GM12864 (cell line): ENCODE measurements around the gene NCBP2.

Experiments used
- DNase-seq: peaks from one replicate; pipeline ENCODE4 v3.0.0-alpha.2; 2011; ENCODE audit warnings: low read depth
- H3K4me3 ChIP-seq: 2 replicates; pipeline ENCODE4 v1.5.1; 2011; ENCODE audit warnings: mild to moderate bottlenecking, low read depth, low read length, control low read depth
- TF ChIP-seq, protein P1 (sequence below): IDR thresholded peaks from 2 replicates; pipeline ENCODE4 v1.5.1; 2011; ENCODE audit warnings: low read depth, mild to moderate bottlenecking, moderate library complexity, low read length, control low read depth, inconsistent platforms; ENCODE audit errors: missing control alignments

NCBP2 gene

DNA sequence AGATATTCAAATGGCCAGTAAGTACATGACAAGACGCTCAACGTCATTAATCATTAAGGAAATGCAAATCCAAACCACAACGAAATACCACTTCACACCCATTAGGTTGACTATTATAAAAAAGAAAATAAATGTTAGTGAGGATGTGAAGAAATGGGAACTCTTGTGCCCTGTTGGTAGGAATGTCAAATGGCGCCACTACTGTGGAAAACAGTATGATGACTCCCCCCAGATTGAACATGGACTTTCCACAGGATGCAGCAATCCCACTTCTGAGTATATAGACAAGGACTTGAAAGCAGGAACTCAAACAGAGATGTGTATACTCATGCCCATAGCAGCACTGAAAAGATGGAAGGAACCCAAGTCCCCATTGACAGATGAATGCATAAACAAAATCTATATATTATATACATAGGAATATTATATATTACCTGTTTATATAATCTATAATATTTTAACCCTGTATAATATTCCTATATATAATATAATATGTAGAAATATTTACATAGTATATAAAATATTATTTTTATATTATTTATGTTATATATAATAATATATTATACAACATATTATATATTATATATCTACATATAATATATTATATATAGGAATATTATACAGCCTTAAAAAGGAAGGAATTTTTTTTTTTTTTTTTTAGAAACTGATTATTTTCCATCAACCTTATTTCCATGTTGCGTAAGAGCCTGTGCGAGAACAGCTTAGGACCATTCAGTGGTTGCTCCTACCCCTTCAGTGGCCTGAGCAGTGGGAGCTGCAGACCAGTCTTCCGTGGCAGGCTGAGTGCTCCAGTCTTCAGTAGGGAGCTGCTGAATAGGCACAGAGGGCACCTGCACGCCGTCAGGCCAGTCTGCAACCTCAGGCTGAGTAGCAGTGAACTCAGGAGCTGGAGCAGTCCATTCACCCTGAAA, 43.9 kb upstream of the NCBP2 start:
- TF ChIP-seq, protein P1, sequence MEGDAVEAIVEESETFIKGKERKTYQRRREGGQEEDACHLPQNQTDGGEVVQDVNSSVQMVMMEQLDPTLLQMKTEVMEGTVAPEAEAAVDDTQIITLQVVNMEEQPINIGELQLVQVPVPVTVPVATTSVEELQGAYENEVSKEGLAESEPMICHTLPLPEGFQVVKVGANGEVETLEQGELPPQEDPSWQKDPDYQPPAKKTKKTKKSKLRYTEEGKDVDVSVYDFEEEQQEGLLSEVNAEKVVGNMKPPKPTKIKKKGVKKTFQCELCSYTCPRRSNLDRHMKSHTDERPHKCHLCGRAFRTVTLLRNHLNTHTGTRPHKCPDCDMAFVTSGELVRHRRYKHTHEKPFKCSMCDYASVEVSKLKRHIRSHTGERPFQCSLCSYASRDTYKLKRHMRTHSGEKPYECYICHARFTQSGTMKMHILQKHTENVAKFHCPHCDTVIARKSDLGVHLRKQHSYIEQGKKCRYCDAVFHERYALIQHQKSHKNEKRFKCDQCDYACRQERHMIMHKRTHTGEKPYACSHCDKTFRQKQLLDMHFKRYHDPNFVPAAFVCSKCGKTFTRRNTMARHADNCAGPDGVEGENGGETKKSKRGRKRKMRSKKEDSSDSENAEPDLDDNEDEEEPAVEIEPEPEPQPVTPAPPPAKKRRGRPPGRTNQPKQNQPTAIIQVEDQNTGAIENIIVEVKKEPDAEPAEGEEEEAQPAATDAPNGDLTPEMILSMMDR: no peak
- no peak overlapping the region for H3K4me3 ChIP-seq
- no peak for DNase-seq

DNA sequence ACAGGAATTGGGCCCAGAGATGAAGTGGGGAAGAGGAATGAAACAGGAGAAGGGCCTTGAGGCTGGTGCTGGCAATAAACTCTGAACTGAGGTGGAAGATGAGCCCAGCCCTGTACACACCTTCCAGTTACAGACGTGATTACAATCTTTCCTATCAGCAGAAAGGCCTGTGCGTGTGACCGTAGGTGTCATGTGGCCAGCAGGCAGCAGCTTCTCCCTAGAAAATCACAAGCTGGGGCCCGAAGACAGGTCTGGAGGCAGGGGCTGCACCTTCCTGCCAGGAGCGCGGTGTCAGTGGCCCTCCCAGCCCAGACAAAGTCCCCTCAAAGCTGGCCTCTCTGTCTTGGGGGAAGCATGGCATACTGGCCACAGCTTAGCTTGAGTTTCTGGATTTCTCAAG, 43.0 kb upstream of the NCBP2 start:
- DNase-seq: no peak
- TF ChIP-seq, protein P1: no peak
- H3K4me3 ChIP-seq: no peak overlapping the region

DNA sequence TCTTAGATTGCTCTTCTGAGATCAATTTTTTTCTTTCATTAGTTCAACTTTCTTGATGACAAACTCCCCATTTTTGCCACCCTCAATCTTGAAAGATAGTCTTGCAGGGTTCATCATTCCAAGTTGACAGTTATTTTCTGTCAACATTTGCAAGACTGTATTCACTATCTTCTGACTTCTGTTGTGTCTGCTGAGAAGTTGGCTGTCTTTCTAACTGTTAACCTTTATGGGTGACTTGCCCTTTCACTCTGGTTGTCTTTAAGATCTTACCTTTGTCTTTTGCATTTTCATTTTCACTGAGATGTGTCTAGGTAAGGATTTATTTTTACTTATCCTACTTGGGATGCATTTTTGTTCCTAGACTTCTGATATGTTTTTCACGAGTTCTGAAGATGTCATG, 40.9 kb upstream of the NCBP2 start:
- TF ChIP-seq, protein P1: no peak
- no peak overlapping the region for H3K4me3 ChIP-seq
- DNase-seq: no peak

DNA sequence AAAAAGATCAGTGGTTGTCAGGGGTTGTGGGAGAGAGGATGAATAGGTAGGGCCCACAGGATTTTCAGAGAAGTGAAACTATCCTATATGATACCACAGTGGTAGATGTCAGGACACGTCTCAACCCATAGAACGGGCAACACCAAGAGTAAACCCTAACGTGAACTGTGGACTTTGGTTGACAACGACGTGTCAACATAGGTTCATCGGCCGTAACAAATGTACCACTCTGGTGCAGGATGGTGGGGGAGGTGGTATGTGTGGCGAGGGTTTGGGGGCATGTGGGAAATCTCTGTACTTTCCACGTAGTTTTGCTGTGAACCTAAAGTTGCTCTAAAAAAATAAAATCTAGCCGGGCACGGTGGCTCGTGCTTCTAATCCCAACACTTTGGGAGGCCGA, 39.3 kb upstream of the NCBP2 start:
- TF ChIP-seq, protein P1: no peak
- no peak for DNase-seq
- H3K4me3 ChIP-seq: no peak overlapping the region

DNA sequence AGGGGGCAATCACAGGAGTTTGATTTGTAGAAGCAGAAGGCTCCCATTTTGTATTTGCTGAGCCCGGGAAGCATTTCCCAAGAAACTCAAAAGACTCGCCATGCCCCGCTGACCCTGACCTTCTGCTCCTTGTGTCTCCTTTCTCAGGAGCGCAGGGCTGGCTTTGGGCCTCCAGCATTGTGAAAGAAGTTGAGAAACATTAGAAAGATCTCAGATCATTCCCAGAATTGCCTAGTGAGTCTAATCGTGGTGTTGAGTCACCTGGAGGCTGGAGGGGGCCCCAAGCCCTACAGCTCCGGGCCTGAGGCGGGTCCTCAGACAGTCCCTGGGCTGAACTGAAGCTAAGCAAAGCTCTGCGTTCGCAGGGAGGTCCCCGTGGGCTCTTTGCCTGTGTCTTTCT, 37.2 kb upstream of the NCBP2 start:
- DNase-seq: no peak
- no peak overlapping the region for H3K4me3 ChIP-seq
- TF ChIP-seq, protein P1: no peak

DNA sequence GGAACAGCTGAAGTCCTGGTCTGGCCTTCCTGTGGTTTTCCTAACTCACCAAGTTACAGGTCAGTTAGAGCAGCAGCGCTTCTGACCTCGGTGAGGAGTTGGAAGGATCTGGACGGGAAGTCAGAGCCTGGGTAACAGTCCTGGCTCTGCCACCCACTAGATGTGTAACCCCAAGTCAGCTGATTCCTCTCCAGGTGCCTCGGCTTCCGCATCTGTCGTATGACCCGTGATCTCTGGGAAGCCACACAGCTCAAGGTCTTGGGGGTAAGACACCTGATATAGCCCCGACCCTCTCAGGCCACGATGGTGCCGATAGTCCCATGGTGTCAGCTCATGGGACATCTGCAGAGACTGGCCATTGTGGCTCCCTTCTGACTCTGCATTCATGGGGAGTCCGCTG, 34.6 kb upstream of the NCBP2 start:
- TF ChIP-seq, protein P1: no peak
- H3K4me3 ChIP-seq: no peak overlapping the region
- DNase-seq: no peak

DNA sequence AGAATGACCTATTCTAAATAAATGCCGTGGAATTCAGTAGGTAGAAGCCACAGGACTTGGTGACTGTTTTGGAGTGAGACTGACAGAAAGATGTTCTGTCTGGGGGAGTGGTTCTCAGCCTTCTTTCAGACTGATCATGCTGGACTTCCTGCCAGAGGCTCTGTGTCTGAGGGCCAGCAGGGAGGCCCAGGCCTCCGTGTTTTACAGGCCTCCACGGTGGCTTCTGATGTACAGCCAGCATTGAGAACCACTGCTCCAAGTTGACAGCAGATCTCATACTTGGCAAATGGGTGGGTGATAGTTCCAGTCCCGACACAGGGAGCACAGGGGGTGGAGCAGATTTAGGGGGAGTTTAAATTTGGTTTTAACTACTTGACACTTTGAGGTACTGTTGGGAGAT, 33.0 kb upstream of the NCBP2 start:
- H3K4me3 ChIP-seq: no peak overlapping the region
- TF ChIP-seq, protein P1: no peak
- DNase-seq: no peak
